HG03558 (cell line): Measurements from ENCODE around the gene PODXL.

Experiments
- ATAC-seq: cut with Tn5 transposase; IDR thresholded peaks from one replicate; pipeline ENCODE4 v1.9.1; 2021; ENCODE audit warnings: moderate number of reproducible peaks; ENCODE audit not compliant: unreplicated experiment; ENCODE audit errors: extremely low read depth

PODXL gene

DNA sequence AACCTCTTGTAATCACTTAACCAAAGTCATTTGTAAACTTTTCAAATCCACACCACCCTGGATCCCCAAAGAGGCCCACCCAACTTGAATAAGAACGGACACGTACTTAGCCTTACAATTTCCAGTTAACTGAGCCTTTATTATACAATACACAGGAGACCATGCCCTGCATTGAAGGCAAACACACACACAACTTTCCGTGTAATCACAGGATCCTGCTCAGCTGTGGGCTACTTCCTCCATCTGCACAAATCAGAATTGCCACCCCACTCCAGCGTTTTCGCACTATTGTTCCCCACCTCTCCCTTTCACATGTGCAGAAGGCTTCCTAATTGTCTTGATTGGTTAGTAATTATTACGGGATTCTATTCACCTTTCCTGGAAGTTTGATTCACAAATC lies 12.1 kb upstream of the PODXL start:
- no peak for ATAC-seq

DNA sequence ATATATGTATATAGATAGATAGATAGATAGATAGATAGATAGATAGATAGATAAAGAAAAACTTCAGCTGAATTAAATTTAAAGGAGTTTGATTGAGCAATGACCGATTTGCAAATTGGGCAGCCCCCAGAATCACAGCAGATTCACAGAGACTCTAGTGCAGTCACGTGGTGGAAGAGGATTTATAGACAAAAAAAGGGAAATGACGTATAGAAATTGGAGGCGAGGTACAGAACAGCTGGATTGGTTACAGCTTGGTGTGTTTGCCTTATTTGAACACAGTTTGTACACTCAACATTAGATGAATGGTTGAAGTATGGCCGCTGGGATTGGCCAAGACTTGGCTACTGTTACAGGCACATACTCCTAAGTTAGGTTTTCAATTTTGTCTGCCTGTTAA lies 8.2 kb upstream of the PODXL start:
- no peak for ATAC-seq

GRCh38 chr7:131563918-131564317 lies 7.5 kb upstream of the PODXL start:
- ATAC-seq, result no peak

- no peak for ATAC-seq
These were observed 6.5 kb upstream of the PODXL start for GRCh38 chr7:131562941-131563340.

DNA sequence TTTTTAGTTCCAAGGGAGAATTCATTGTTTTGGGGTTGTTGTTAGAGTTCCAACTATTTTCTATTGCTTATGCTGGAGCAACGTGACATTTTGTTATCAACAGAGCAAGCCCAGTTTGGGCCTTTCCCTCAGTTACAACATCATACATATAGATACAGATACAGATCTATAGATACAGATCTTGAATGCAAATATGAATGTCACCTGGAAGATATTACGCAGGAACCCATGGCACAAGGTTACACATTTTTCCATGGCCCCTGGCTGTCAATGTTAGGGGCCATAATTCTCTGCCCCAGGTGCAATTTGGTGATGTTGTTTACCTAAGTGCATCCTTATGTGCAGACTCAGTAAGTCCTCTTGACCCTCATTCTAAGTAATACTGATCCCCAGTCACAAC lies 3.6 kb upstream of the PODXL start:
- no peak for ATAC-seq

DNA sequence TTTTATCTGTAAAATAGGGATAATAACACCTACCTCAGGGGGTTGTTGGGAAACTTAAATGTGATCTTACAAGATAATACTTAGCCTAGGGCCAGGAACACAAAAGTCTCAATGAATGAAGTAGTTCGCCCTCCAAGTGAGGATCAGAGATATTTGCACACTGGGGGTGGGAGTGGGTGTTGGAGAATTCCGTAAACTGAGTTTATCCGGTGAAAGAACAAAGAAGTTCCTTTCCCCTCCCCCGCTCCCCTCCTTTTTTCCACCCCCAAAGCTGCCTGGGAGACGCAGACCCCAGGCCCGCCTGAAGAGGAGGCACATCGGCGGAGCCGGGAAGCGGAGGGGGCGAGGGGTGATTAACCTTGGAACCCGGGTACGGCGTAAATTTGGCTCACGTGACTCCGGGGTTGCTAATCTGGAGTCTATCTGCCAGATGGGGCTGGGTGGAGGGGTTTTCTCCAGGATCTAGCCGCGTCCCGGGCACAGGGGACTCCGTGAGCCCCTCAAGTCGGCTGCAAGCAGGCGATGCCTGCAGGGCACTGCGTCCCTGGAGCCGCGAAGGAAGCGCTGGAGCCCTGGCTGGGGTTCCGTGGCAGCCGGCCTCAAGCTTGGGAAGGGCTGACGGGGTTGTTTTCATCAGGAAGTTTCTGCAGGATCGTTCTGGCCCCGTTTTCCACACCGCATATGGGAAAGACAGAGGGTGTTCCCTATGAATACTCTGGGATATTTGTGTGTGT lies 1.4 kb upstream of the PODXL start:
- ATAC-seq, result no peak

DNA sequence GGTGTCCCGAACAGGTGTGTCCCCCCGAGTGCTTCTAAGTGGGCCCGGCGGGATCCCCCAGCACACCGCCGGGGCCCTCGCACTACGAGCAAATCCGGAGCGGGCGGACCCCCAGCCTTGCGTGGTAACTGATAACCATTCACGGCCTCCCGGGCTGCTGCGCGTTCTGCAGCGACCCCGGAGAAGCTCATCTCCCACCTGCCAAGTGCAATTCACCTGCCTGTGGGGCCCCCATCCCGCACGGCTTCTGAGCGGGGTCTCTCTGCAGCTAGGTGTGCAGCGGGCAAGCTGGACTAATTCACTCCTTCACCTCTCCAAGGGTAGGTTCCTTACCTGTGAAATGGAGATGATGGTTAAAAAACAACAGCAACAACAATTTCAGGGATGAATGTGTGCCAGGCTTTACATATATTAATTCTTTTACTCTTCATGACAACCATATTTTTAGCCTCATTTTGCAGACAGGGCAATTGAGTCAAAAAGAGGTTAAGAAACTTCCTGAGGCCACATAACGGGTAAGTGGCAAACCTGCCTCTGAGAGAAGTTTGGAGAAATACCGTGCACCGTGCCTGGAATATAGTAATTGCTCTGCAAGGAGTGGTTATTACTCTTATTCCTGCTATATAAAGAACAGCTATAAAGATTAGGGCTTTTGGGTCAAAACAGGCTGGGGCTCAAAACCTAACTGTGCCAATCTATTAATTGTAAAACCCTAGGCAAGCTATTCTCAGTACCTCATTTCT lies 652 bp upstream of the PODXL start:
- no peak for ATAC-seq

GRCh38 chr7:131555552-131556052 lies 826 bp downstream of the PODXL start:
- no peak for ATAC-seq

GRCh38 chr7:131554880-131555516 lies 1.4 kb downstream of the PODXL start:
- ATAC-seq, result no peak

- ATAC-seq, result no peak
These were observed 2.5 kb downstream of the PODXL start for GRCh38 chr7:131553931-131554330.

DNA sequence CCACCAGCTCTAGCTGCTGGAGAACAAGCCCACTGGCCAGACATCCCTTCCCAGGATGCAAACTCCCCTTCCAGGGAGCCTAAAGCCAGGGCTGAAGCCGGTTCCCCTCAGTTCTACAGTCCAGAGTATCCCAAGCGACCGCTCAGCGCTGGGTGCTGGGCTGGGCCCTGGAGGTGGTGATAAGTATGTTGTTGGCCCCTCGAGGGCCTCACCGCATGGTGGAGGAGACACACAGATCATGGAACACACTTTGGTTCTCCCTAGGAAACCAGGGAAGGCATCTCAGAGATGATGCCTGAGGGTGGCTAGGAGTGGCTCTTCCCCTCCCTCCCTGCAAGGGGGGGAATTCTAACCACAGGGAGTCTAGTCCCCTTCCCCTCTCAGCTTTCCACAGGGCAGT lies 4.4 kb downstream of the PODXL start:
- no peak for ATAC-seq

- ATAC-seq, result no peak
These were observed 5.6 kb downstream of the PODXL start for GRCh38 chr7:131550846-131551245.

DNA sequence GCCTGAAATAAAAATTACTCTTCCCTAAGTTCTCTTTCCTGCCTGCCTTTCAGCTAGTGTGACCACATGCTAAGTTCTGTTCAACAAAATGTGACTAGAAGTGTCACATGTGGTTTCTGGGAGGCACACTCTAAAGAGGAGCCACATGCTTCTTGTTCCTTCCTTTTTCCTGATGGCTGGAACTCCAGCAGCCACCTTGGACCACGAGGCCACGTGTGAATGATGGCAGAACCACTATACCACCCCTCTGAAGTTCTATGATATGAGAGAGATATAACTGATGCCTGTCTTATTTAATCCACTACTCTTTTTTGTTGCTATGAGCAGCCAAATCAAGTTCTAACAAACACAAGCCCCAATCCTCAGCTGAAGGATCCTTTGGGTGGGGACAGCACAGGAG lies 8.1 kb downstream of the PODXL start:
- no peak for ATAC-seq

- ATAC-seq, result no peak
These were observed 8.8 kb downstream of the PODXL start for GRCh38 chr7:131547589-131547988.

GRCh38 chr7:131546583-131547141 lies 9.8 kb downstream of the PODXL start:
- no peak for ATAC-seq

DNA sequence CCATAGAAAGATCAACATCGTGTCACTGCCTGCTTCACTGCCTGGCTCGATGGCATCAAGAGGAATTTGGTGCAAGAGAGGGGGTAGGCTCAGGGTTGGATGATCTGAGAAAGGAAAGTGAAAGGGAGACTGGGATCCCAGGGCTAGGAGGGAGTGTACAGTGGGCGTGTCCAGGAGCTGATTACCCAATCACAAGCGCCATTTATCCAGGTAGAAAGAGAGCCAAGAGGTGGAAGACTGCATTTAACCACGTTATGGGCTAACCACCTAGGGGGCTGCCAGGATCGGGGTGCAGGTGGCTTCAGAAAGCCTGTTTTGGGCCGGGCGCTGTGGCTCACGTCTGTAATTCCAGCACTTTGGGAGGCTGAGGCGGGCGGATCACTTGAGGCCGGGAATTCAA lies 10.3 kb downstream of the PODXL start:
- ATAC-seq, result no peak

GRCh38 chr7:131544449-131545301 lies 11.8 kb downstream of the PODXL start:
- no peak for ATAC-seq

DNA sequence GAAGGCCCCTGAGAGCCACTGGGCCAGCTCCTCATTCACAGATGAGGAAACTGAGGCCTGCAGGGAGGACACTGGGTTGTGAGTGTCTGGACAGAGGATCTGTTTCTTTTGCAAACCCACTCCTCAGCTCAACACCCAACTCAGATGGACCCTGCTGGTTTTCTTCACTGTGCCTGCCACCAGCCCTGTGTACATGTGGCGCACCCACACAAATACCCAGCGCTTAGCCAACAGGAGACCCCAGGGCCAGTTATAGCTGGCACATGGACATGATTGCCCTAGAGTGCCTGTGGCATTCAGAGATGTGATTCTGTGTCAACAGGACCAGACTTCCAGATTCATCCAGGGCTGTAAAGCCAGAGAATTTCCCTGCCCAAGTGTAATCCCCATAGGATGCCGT lies 12.4 kb downstream of the PODXL start:
- no peak for ATAC-seq

- no peak for ATAC-seq
These were observed 13.1 kb downstream of the PODXL start for GRCh38 chr7:131543298-131543697.
